Body of pancreas (tissue), 4 donors: Measurements from ENCODE around the gene MYLK4. TPM values are rescaled to one million over a fixed set of nuclear protein-coding genes. Genes with fewer than 3 reads are reported as not detected.

Source experiments
- ATAC-seq: fragments of 150-250 bp; one replicate; pipeline ENCODE4 v1.9.1; 2016
- DNase-seq, 4 donors: peaks; one replicate each; pipeline ENCODE4 v3.0.0-alpha.2; 2019
- H3K27ac ChIP-seq, 4 donors: fragments of 200-600 bp; sonication (generic); 1 replicate in 3 of 4; 2 replicates in 1 of 4; pipeline versions ENCODE4 v1.5.1 to v1.6.1; 2016 to 2019; ENCODE audit warnings: mild to moderate bottlenecking in 1 of 4, mixed read lengths in 1 of 4, moderate library complexity in 1 of 4
- H3K27me3 ChIP-seq, 2 donors: fragments of 200-600 bp; sonication (generic); one replicate each; pipeline ENCODE4 v1.6.0; 2016; ENCODE audit warnings: mild to moderate bottlenecking in 1 of 2
- H3K36me3 ChIP-seq, 2 donors: fragments of 200-600 bp; sonication (generic); replicated peaks in 1 of 2; 2 replicates each; pipeline ENCODE4 v1.5.1; 2016; ENCODE audit warnings: low read depth in 2 of 2; ENCODE audit not compliant: insufficient read depth in 1 of 2
- H3K4me1 ChIP-seq: fragments of 200-600 bp; sonication (generic); one replicate; pipeline ENCODE4 v1.6.0; 2016
- H3K4me3 ChIP-seq, 2 donors: fragments of 200-600 bp; sonication (generic); 1 replicate in 1 of 2; 2 replicates in 1 of 2; pipeline ENCODE4 v1.5.1; 2016 to 2019
- H3K9me3 ChIP-seq, 3 donors: fragments of 200-600 bp; sonication (generic); 1 replicate in 2 of 3; 2 replicates in 1 of 3; pipeline ENCODE4 v1.5.1; 2016
- POLR2A ChIP-seq, 3 donors: fragments of 450-650 bp; IDR thresholded peaks; one replicate each; pipeline ENCODE4 v1.6.1; 2016; ENCODE audit warnings: antibody characterized with exemption in 3 of 3, mild to moderate bottlenecking in 2 of 3
- WGBS, 2 donors: methylation state at CpG; one replicate each; pipeline ENCODE4 v1.1.5; 2017; 5-methylcytosine and 5-hydroxymethylcytosine counted together
- intact Hi-C: fragments of 100-400 bp; cut with DNase I; formaldehyde crosslinking; loops from one replicate; pipeline ENCODE4 v1.15.1; 2023
- total RNA-seq, 2 donors: library from RNA; depleted of rRNA; stranded (reverse); fragments of >200 nt; gene quantifications; one replicate each; pipeline ENCODE4 v1.1.0, GENCODE V29; 2016
- TF ChIP-seq, protein P1 (sequence below), 7 experiments: fragments of 450-650 bp in 4 of 7; fragments of 200-600 bp in 3 of 7; sonication (generic) in 3 of 7; IDR thresholded peaks; one replicate each; pipeline ENCODE4 v1.5.1; 2016 to 2019; ENCODE audit warnings: antibody characterized with exemption in 7 of 7

The MYLK4 gene
- total RNA-seq, 2 donors from 2014 or later = 0.26 to 0.33 TPM

DNA sequence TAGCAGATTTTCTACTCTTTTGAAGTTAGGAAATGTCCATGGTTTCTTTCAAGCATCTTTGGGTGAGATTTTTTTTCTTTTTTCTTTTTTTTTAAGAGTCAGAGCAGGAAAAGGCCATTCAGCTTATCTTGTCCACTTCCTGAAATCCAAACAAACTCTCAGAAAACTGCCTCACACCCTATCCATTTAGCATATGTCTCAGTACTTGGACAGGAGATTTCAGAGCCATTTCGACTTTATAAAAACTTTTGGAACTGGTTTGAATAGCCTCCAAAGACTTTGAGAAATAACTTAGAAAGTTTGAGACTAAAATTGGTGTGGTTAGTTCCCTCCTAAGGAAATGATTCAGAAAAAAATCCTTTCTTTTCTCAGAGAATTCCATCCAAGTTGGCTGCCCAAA is 125.1 kb downstream of the MYLK4 start:
- no peaks in the 10 kb centered on the region for H3K4me1 ChIP-seq
- DNase-seq = no peak
- no peak for TF ChIP-seq POLR2A (IDR thresholded peaks at IDR 0.05)
- TF ChIP-seq, protein P1, sequence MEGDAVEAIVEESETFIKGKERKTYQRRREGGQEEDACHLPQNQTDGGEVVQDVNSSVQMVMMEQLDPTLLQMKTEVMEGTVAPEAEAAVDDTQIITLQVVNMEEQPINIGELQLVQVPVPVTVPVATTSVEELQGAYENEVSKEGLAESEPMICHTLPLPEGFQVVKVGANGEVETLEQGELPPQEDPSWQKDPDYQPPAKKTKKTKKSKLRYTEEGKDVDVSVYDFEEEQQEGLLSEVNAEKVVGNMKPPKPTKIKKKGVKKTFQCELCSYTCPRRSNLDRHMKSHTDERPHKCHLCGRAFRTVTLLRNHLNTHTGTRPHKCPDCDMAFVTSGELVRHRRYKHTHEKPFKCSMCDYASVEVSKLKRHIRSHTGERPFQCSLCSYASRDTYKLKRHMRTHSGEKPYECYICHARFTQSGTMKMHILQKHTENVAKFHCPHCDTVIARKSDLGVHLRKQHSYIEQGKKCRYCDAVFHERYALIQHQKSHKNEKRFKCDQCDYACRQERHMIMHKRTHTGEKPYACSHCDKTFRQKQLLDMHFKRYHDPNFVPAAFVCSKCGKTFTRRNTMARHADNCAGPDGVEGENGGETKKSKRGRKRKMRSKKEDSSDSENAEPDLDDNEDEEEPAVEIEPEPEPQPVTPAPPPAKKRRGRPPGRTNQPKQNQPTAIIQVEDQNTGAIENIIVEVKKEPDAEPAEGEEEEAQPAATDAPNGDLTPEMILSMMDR (IDR thresholded peaks at IDR 0.05) = no peak
- no peaks in the 10 kb centered on the region for H3K27me3 ChIP-seq
- H3K36me3 ChIP-seq = no peaks in the 10 kb centered on the region
- no peak for ATAC-seq
- H3K27ac ChIP-seq = no peak overlapping the region
- WGBS, 2 donors = 36 to 48% methylated on average over 1 of the region's 1 CpG
- intact Hi-C loops = no loop called here
- no peaks in the 10 kb centered on the region for H3K9me3 ChIP-seq
- no peak overlapping the region for H3K4me3 ChIP-seq

DNA sequence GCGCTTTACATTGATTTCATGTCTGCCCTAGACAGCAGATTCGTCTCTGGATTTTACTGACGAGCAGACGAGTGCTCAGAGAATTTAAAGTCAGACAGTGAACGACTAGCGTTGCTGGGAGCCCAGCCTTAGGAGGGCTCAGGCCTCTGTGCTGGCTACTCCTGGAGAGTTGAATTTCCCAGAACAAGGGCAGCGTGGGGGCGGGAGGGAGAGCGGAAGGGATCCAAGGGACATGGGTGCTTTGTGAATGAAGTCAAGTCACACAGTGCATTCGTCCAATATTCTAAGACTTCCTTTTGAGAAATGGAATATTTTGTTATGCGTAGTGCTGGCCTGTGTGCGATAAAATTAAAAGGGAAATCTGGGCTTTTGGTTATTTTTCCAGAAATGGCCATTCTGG is 126.5 kb downstream of the MYLK4 start:
- intact Hi-C loops = no loop called here
- 77% methylated on average over 12 of the region's 12 CpGs for WGBS, 2 donors
- DNase-seq (no peak), ATAC-seq (no peak)
- no peak overlapping the region for H3K4me3 ChIP-seq
- H3K27me3 ChIP-seq = no peaks in the 10 kb centered on the region
- no peaks in the 10 kb centered on the region for H3K36me3 ChIP-seq
- H3K9me3 ChIP-seq = no peaks in the 10 kb centered on the region
- H3K4me1 ChIP-seq = no peaks in the 10 kb centered on the region
- no peak for TF ChIP-seq POLR2A (IDR thresholded peaks at IDR 0.05)
- TF ChIP-seq, protein P1 (IDR thresholded peaks at IDR 0.05) = no peak
- H3K27ac ChIP-seq = no peak overlapping the region

DNA sequence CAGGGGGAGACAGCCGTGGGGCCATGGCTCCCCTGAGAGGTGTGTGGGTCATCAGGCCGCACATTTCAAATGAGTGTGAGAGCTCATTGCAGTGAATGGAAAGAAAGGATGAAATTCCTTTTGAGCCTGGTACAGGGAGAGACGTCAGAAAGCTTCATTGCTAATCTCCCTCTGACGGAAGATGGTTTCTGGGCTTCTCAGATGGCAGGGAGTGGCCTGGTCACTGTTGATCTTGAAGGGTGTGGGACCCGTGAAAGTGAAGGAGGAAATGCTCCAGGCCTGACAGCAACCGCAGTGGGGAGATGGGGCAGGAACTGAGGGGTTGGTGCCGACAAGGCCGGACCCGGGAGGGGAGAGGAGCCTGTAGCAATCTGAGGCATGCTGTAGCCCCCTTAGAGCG is 127.4 kb downstream of the MYLK4 start:
- Histone ChIP-seq H3K27ac (no peak overlapping the region), H3K36me3 (no peaks in the 10 kb centered on the region), H3K27me3 (no peaks in the 10 kb centered on the region), H3K4me3 (no peak overlapping the region), H3K4me1 (no peaks in the 10 kb centered on the region), H3K9me3 (no peaks in the 10 kb centered on the region)
- TF ChIP-seq POLR2A (IDR thresholded peaks at IDR 0.05) = no peak
- TF ChIP-seq, protein P1 (IDR thresholded peaks at IDR 0.05) = no peak
- intact Hi-C loops = no loop called here
- DNase-seq (no peak), ATAC-seq (no peak)
- 73 to 85% methylated on average over 10 of the region's 10 CpGs for WGBS, 2 donors

DNA sequence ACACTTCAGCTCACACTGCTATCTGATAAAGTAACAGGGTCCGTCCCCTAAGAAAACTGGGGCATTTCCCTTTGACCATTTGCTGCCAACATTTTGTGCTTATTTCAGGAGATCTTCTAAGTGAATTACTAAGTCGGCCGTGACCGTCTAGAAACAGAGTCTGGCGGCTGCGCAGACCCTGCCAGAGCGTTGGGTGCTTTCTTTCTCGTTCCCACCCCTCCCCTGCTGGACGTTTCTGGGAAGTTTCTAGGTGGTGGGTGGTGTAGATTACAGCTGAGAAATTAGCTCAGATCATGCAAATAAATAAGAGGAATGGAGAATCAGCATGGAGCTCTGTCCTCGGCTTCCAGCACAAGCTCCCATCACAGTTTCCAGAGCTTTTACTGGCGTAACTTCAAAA is 128.1 kb downstream of the MYLK4 start:
- intact Hi-C loops = no loop called here
- no peak for TF ChIP-seq POLR2A (IDR thresholded peaks at IDR 0.05)
- TF ChIP-seq, protein P1 (IDR thresholded peaks at IDR 0.05) = no peak
- Histone ChIP-seq H3K9me3 (no peaks in the 10 kb centered on the region), H3K27ac (no peak overlapping the region), H3K4me1 (no peaks in the 10 kb centered on the region), H3K36me3 (no peaks in the 10 kb centered on the region), H3K4me3 (no peak overlapping the region), H3K27me3 (no peaks in the 10 kb centered on the region)
- 68 to 71% methylated on average over 11 of the region's 11 CpGs for WGBS, 2 donors
- ATAC-seq (no peak), DNase-seq (no peak)

DNA sequence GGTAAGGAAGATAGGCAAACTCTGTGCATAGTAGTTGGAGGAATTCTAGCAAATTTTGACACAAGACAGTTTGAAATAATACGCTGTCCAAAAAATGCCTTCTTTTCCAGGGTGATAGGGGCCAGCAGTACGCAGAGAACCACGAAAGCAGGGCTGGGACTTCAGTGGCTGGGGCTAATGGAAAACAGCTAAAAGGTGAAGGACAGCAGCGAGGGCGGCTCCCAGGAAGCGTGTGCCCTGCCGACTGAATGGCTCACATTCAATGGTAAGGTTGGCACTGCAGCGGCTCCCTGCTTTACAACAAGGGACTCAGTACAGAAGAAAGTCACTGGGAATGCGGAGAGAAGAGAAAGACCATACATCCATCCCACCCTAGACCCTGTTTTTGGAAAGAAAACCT is 131.1 kb downstream of the MYLK4 start:
- 72 to 77% methylated on average over 9 of the region's 9 CpGs for WGBS, 2 donors
- ATAC-seq (no peak), DNase-seq (no peak)
- Histone ChIP-seq H3K36me3 (no peaks in the 10 kb centered on the region), H3K4me1 (no peaks in the 10 kb centered on the region), H3K27ac (no peak overlapping the region), H3K27me3 (no peaks in the 10 kb centered on the region), H3K4me3 (no peak overlapping the region), H3K9me3 (no peaks in the 10 kb centered on the region)
- intact Hi-C loops = no loop called here
- TF ChIP-seq, protein P1 (IDR thresholded peaks at IDR 0.05) = no peak
- TF ChIP-seq POLR2A (IDR thresholded peaks at IDR 0.05) = no peak
